PFSK-1 (cell line): ENCODE measurements around the gene MAB21L3.

Source experiments
- POLR2AphosphoS5 ChIP-seq: IDR thresholded peaks from 2 replicates; pipeline ENCODE4 v1.6.1; 2012; ENCODE audit warnings: low read depth, mild to moderate bottlenecking, control low read depth, low read length, moderate library complexity
- TAF1 ChIP-seq: IDR thresholded peaks from 2 replicates; pipeline ENCODE4 v1.6.1; 2012; ENCODE audit warnings: low read length, control low read depth, borderline replicate concordance; ENCODE audit not compliant: insufficient read depth

GRCh38 chr1:116169898-116170297 is 58.7 kb downstream of the MAB21L3 start:
- TF ChIP-seq POLR2AphosphoS5 (no peak), TAF1 (no peak)
